Tibial artery (tissue), 4 donors: ENCODE results near the gene PXDN.

Experiments used
- DNase-seq, 2 donors: peaks; one replicate each; pipeline ENCODE4 v3.0.0-alpha.2; 2019
- H3K27ac ChIP-seq, 2 donors: fragments of 200-600 bp; sonication (generic) in 1 of 2; 1 replicate in 1 of 2; 2 replicates in 1 of 2; pipeline ENCODE4 v1.5.1; 2018 to 2019; ENCODE audit warnings: mild to moderate bottlenecking in 1 of 2
- H3K27me3 ChIP-seq, 2 donors: fragments of 200-600 bp; sonication (generic) in 1 of 2; one replicate each; pipeline versions ENCODE4 v1.5.1 to v1.6.0; 2016 to 2019
- H3K36me3 ChIP-seq, 3 donors: fragments of 200-600 bp; sonication (generic) in 2 of 3; one replicate each; pipeline ENCODE4 v1.5.1; 2016 to 2019; ENCODE audit warnings: mild to moderate bottlenecking in 2 of 3
- H3K4me1 ChIP-seq, 4 donors: fragments of 200-600 bp; sonication (generic) in 2 of 4; 1 replicate in 3 of 4; 2 replicates in 1 of 4; pipeline ENCODE4 v1.5.1; 2016 to 2019
- H3K4me3 ChIP-seq, 2 donors: fragments of 200-600 bp; sonication (generic) in 1 of 2; 1 replicate in 1 of 2; 2 replicates in 1 of 2; pipeline ENCODE4 v1.5.1; 2018 to 2019; ENCODE audit warnings: mild to moderate bottlenecking in 2 of 2
- H3K9me3 ChIP-seq, 3 donors: fragments of 200-600 bp; sonication (generic) in 1 of 3; one replicate each; pipeline ENCODE4 v1.5.1; 2016 to 2019
- intact Hi-C: fragments of 100-400 bp; cut with DNase I; formaldehyde crosslinking; loops from one replicate; pipeline ENCODE4 v1.15.0; 2023; ENCODE audit warnings: low total_unique reads
- TF ChIP-seq, protein P1 (sequence below), 2 experiments: fragments of 200-600 bp in 1 of 2; fragments of 450-650 bp in 1 of 2; IDR thresholded peaks; one replicate each; pipeline ENCODE4 v1.5.1; 2017 to 2019; ENCODE audit warnings: antibody characterized with exemption in 2 of 2, mild to moderate bottlenecking in 1 of 2, moderate library complexity in 1 of 2

The PXDN gene

DNA sequence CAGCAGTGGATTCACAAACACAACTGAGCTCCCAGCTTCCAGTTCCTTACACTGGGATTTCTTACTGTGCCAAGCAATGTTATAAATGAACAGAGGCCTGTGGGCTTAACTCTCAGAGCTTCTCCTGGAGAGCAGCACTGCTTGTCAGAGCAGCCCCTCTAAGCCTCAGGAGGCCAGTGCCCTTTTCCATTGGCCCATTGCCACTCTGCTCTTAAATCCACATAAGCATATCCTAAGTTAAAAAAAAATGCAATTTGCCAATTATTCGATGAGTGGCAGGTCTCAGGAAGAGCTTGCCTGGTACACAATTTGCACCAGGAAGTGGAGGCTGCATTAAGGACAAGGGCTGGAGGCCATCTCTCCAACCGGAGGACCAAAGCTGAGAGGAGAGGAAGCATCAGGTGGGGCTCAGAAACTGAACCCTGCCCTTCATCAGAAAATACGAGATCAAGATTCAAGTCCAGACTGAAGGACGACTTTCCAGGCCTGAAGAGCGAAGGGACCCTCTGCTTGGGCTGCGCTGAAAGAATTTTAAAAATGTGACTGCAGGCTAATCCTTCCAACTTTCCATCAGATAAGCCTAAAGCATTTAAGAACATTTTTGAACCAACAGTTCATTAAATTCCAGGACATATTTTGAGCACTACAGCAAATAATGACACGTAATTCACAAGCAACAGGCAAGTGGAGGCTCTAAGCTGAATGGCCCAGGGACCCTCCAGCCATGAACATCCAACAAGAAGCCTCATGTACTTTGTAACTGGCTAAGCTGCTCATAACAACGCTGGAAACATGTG is 28.4 kb upstream of the PXDN start:
- H3K4me3 ChIP-seq, result no peak overlapping the region
- H3K27me3 ChIP-seq, result no peaks in the 10 kb centered on the region
- H3K27ac ChIP-seq, result peak overlapping the region; percentile 24 to 59
- intact Hi-C loops, result no loop called here
- TF ChIP-seq, protein P1, sequence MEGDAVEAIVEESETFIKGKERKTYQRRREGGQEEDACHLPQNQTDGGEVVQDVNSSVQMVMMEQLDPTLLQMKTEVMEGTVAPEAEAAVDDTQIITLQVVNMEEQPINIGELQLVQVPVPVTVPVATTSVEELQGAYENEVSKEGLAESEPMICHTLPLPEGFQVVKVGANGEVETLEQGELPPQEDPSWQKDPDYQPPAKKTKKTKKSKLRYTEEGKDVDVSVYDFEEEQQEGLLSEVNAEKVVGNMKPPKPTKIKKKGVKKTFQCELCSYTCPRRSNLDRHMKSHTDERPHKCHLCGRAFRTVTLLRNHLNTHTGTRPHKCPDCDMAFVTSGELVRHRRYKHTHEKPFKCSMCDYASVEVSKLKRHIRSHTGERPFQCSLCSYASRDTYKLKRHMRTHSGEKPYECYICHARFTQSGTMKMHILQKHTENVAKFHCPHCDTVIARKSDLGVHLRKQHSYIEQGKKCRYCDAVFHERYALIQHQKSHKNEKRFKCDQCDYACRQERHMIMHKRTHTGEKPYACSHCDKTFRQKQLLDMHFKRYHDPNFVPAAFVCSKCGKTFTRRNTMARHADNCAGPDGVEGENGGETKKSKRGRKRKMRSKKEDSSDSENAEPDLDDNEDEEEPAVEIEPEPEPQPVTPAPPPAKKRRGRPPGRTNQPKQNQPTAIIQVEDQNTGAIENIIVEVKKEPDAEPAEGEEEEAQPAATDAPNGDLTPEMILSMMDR (IDR thresholded peaks at IDR 0.05), result no peak
- DNase-seq, result peak in 1 of 2 donors; percentile 21
- no peaks in the 10 kb centered on the region for H3K36me3 ChIP-seq
- H3K9me3 ChIP-seq, result no peaks in the 10 kb centered on the region
- peaks cover 0 to 28% (median 16%) of the 10 kb centered on the region in 4 donors for H3K4me1 ChIP-seq

DNA sequence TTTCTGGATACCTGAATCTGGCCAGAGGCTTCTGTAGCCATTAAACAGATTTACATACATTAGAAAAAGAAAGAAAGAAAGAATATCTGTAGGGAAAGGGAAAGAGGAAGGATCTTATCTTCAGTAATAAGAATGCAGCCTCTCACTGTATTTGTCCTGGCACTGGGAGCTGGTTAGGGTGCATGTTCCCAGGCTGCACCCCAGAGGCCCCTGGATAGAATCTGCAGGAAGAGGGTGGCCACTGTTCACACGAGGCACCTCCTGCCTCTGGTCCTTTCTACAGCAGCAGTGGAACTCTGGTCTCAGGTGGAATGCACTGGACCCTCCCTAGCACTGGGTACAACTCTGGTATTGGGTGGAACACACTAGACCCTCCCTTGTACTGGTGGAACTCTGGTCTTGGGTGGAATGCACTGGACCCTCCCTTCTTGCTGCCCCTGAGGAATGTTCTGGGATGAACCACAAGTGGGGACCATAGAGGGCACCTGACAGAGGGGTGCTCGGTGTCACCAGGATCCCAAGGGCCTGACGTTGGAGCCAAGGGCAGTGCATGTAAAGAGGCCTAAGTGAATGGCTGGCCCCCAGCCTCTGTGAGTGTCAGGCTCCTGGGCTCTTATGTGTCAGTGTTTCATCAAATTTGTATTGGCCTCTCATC is 27.4 kb upstream of the PXDN start:
- peak in 1 of 2 donors; percentile 28 for DNase-seq
- TF ChIP-seq, protein P1 (IDR thresholded peaks at IDR 0.05), result no peak
- H3K27me3 ChIP-seq, result no peaks in the 10 kb centered on the region

DNA sequence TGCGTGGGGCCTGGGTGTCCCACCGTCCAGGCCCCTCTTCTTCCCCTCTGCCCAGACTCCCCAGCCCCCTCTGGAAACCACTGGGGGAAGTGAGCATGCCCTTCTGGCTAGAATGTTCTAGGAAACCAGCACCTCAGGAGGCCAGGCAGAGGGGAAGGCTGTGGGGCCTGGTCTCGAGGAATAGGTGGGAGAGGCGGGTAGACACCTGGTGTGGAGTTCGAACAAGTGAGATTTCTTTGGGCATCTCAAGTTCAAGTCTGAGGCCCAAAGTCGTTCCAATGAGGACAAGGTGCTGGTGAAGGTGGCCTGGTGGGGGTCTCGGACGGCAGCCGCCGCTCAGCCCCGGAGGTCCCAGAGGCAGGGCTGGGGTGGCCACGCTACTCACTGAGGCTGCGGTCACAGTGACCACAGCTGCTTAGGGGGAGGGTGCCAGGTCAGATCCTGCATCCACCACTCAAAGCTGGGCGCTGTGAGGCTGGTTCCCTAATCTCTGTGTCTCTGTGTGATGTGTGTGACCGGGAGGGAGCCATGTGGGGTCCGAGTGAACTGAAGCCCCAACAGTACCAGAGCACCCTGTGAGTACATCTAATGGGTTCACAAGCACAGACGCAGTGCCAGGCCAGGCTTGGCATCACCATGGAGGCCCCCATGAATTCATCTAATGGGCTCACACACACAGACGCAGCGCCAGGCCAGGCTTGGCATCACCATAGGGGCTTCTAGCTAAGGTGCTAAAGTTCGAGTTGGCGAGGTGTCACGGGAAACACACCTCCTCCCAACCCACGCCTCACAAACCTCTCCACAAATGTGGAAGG is 26.5 kb upstream of the PXDN start:
- no peaks in the 10 kb centered on the region for H3K9me3 ChIP-seq
- DNase-seq, result peak in 1 of 2 donors; percentile 51
- TF ChIP-seq, protein P1 (IDR thresholded peaks at IDR 0.05), result no peak
- H3K27me3 ChIP-seq, result no peaks in the 10 kb centered on the region
- no peaks in the 10 kb centered on the region for H3K36me3 ChIP-seq
- intact Hi-C loops, result no loop called here
- H3K27ac ChIP-seq, result peak overlapping the region in 1 of 2 donors; percentile 59
- no peak overlapping the region for H3K4me3 ChIP-seq
- peaks cover 0 to 28% (median 16%) of the 10 kb centered on the region in 4 donors for H3K4me1 ChIP-seq

More for the DNA sequence above, 27.4 kb upstream of the PXDN start:
- H3K4me3 ChIP-seq, result no peak overlapping the region
- peak overlapping the region; percentile 24 to 59 for H3K27ac ChIP-seq
- H3K36me3 ChIP-seq, result no peaks in the 10 kb centered on the region
- H3K9me3 ChIP-seq, result no peaks in the 10 kb centered on the region
- H3K4me1 ChIP-seq, result peaks cover 0 to 28% (median 16%) of the 10 kb centered on the region in 4 donors
- intact Hi-C loops, result no loop called here

DNA sequence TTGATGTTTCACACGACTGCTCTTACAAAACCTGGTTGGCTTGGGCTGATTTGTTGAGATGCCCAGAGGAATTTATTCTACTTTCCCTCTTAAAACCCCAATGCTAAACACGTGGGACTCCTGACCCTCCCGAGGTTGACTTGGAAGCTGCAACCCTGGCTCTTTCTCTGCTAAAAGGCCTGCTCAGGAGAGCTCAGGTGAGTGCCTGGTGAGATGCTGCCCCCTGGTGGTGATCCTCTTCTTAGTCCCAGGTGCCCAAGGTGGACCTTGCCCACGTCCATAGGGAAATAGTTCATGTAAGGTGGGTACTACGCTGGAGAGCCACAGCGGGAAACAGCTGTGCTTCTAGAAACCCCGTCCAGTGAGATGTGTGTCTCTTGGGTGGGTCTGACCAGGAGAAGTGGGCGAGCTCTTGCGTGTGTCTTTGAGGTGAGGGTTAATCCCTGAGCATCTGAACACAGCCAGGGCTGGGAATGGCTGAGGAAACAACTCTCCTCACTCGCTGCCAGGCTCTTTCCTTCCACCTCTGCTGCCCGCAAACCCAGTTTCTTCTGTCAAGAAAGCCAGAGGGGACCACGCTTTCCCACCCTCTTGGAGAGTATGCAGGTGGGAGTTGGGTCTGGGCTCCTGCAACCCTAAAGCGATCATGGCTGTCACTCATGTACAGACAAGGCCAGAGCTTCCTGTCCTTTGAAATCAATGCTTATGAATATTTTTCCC is 25.5 kb upstream of the PXDN start:
- intact Hi-C loops, result no loop called here
- TF ChIP-seq, protein P1 (IDR thresholded peaks at IDR 0.05), result peak; percentile 63 to 64

More for the DNA sequence above, 25.5 kb upstream of the PXDN start:
- no peak overlapping the region for H3K4me3 ChIP-seq
- H3K36me3 ChIP-seq, result no peaks in the 10 kb centered on the region
- H3K9me3 ChIP-seq, result no peaks in the 10 kb centered on the region
- H3K27me3 ChIP-seq, result no peaks in the 10 kb centered on the region
- peak in 1 of 2 donors; percentile 71 for DNase-seq
- H3K27ac ChIP-seq, result no peak overlapping the region
- H3K4me1 ChIP-seq, result peaks cover 0 to 28% (median 16%) of the 10 kb centered on the region in 4 donors
